CD4-positive, alpha-beta memory T cell (primary cell): ENCODE results near the gene MVK. TPM values are rescaled to one million over a fixed set of nuclear protein-coding genes. Genes with fewer than 3 reads are reported as not detected.
"Not testable (repeated sequence)": the region's sequence is repeated elsewhere in the genome, so short reads cannot be mapped to it uniquely, and the experiment has no call there.

Experiments
- CTCF ChIA-PET: fragments of 350-600 bp; sonication (Branson Sonifier 250); formaldehyde crosslinking; loops from one replicate; lab custom pipeline; 2021; ENCODE audit warnings: inconsistent platforms; ENCODE audit not compliant: partially characterized antibody; lab: Charles Lee
- POLR2A ChIA-PET: fragments of 350-600 bp; sonication (Branson Sonifier 250); formaldehyde crosslinking; loops from one replicate; lab custom pipeline; 2021; ENCODE audit not compliant: partially characterized antibody; lab: Charles Lee
- DNase-seq, 5 donors: peaks; one replicate each; pipeline versions ENCODE4 v3.0.0 to v3.0.0-alpha.2; 2020 to 2022; ENCODE audit warnings: mixed read lengths in 1 of 5
- H3K27ac ChIP-seq: one replicate; pipeline ENCODE4 v1.7.0; 2013; ENCODE audit warnings: low read depth, low read length
- H3K27me3 ChIP-seq: 2 replicates; pipeline ENCODE4 v1.7.0; 2013; ENCODE audit warnings: mild to moderate bottlenecking, low read length, moderate library complexity; ENCODE audit not compliant: insufficient read depth
- H3K36me3 ChIP-seq: 2 replicates; pipeline ENCODE4 v1.7.0; 2013; ENCODE audit warnings: mild to moderate bottlenecking, low read length, moderate library complexity; ENCODE audit not compliant: insufficient read depth
- H3K4me1 ChIP-seq: 2 replicates; pipeline ENCODE4 v1.7.0; 2013; ENCODE audit warnings: mild to moderate bottlenecking, low read length, moderate library complexity; ENCODE audit not compliant: insufficient read depth
- H3K4me3 ChIP-seq, 2 donors: one replicate each; pipeline ENCODE4 v1.7.0; 2013; ENCODE audit warnings: low read length in 2 of 2, mild to moderate bottlenecking in 1 of 2
- H3K9me3 ChIP-seq, 2 donors: one replicate each; pipeline ENCODE4 v1.7.0; 2013; ENCODE audit warnings: low read length in 2 of 2, control low read depth in 1 of 2; ENCODE audit not compliant: control insufficient read depth in 1 of 2
- H3K27ac Mint-ChIP-seq, 7 donors: one replicate each; pipeline ENCODE4 v1.8.0; 2020 to 2021; ENCODE audit warnings: mixed read lengths in 7 of 7, mild to moderate bottlenecking in 6 of 7, inconsistent platforms in 3 of 7, moderate library complexity in 3 of 7
- H3K27me3 Mint-ChIP-seq, 2 donors: one replicate each; pipeline ENCODE4 v1.8.0; 2020 to 2021; ENCODE audit warnings: mixed read lengths in 2 of 2
- H3K36me3 Mint-ChIP-seq, 2 donors: one replicate each; pipeline ENCODE4 v1.8.0; 2020 to 2021; ENCODE audit warnings: mixed read lengths in 2 of 2, inconsistent platforms in 1 of 2, mild to moderate bottlenecking in 1 of 2
- H3K4me1 Mint-ChIP-seq, 4 donors: one replicate each; pipeline ENCODE4 v1.8.0; 2020 to 2021; ENCODE audit warnings: mixed read lengths in 4 of 4, mild to moderate bottlenecking in 1 of 4
- H3K4me3 Mint-ChIP-seq, 8 donors: one replicate each; pipeline ENCODE4 v1.8.0; 2020 to 2021; ENCODE audit warnings: mixed read lengths in 8 of 8, mild to moderate bottlenecking in 7 of 8, moderate library complexity in 6 of 8, inconsistent platforms in 3 of 8
- H3K9me3 Mint-ChIP-seq, 8 donors: one replicate each; pipeline ENCODE4 v1.8.0; 2020 to 2021; ENCODE audit warnings: mixed read lengths in 8 of 8, mild to moderate bottlenecking in 5 of 8, inconsistent platforms in 3 of 8, moderate library complexity in 1 of 8
- intact Hi-C: fragments of 100-400 bp; cut with micrococcal nuclease; formaldehyde crosslinking; loops from one replicate; pipeline ENCODE4 v1.15.1; 2023
- polyA plus RNA-seq, 2 donors: library from polyadenylated mRNA; unstranded; fragments of 300-500 nt; fragmentation: Illumina TruSeq; gene quantifications; one replicate each; pipeline ENCODE4 v1.2.3, GENCODE V29; 2021
- total RNA-seq, 2 experiments: library from RNA; stranded (reverse); gene quantifications; one replicate each; pipeline ENCODE4 v1.2.3, GENCODE V29; 2021

Gene MVK
- total and polyA plus RNA-seq, 4 experiments from 2014 or later, result 1.9 to 11.0 (median 7.1) TPM

- Mint-ChIP-seq H3K27ac (no peak overlapping the region), H3K36me3 (peaks cover 0 to 1% of the 10 kb centered on the region in 2 donors), H3K27me3 (peaks cover 0 to 1% of the 10 kb centered on the region in 2 donors), H3K4me1 (peaks cover 8 to 21% (median 14%) of the 10 kb centered on the region in 4 donors), H3K9me3 (peaks cover 0 to 2% (median 0%) of the 10 kb centered on the region in 8 donors), H3K4me3 (no peak overlapping the region)
- intact Hi-C loops, result no loop called here
- no peak overlapping the region for H3K27ac ChIP-seq
- ChIA-PET POLR2A (no interaction called here), CTCF (interaction anchor here (1.1 to 5.0 kb wide), 4 partner anchors 14 to 174 kb away, joined by 3 to 63 read pairs (median 20); partner anchors contain the start of genes MMAB and MVK)
- H3K36me3 ChIP-seq, result no peaks in the 10 kb centered on the region
- no peaks in the 10 kb centered on the region for H3K27me3 ChIP-seq
- H3K4me3 ChIP-seq, result no peak overlapping the region
- no peaks in the 10 kb centered on the region for H3K9me3 ChIP-seq
- no peak for DNase-seq
- peaks cover 11% of the 10 kb centered on the region for H3K4me1 ChIP-seq
Observed at GRCh38 chr12:109600481-109600880, 26.9 kb downstream of the MVK start.

GRCh38 chr12:109600995-109601394 is 27.4 kb downstream of the MVK start:
- H3K27ac Mint-ChIP-seq, result no peak overlapping the region
- H3K36me3 Mint-ChIP-seq, result peaks cover 0 to 1% of the 10 kb centered on the region in 2 donors
- peaks cover 4 to 16% (median 10%) of the 10 kb centered on the region in 4 donors for H3K4me1 Mint-ChIP-seq
- peaks cover 1% of the 10 kb centered on the region in 2 donors for H3K27me3 Mint-ChIP-seq
- POLR2A ChIA-PET, result no interaction called here
- no peak overlapping the region for H3K4me3 ChIP-seq
- no peaks in the 10 kb centered on the region for H3K36me3 ChIP-seq
- DNase-seq, result no peak
- no peaks in the 10 kb centered on the region for H3K9me3 ChIP-seq
- CTCF ChIA-PET, result interaction anchor here (5.0 kb wide), 1 partner anchor 174 kb away, joined by 63 read pairs; no protein-coding TSS in a partner anchor
- peaks cover 6% of the 10 kb centered on the region for H3K4me1 ChIP-seq
- H3K27me3 ChIP-seq, result no peaks in the 10 kb centered on the region
- intact Hi-C loops, result no loop called here
- peaks cover 0 to 2% (median 0%) of the 10 kb centered on the region in 8 donors for H3K9me3 Mint-ChIP-seq
- no peak overlapping the region for H3K4me3 Mint-ChIP-seq
- H3K27ac ChIP-seq, result no peak overlapping the region

- Mint-ChIP-seq H3K27ac (no peak overlapping the region), H3K4me3 (no peak overlapping the region), H3K9me3 (peaks cover 0 to 2% (median 0%) of the 10 kb centered on the region in 8 donors), H3K4me1 (peaks cover 4 to 14% (median 10%) of the 10 kb centered on the region in 4 donors), H3K36me3 (peaks cover 0 to 1% of the 10 kb centered on the region in 2 donors), H3K27me3 (peaks cover 1% of the 10 kb centered on the region in 2 donors)
- POLR2A ChIA-PET, result no interaction called here
- no peak overlapping the region for H3K4me3 ChIP-seq
- no peaks in the 10 kb centered on the region for H3K9me3 ChIP-seq
- no peaks in the 10 kb centered on the region for H3K27me3 ChIP-seq
- CTCF ChIA-PET, result no interaction called here
- DNase-seq, result no peak
- H3K27ac ChIP-seq, result no peak overlapping the region
- no peaks in the 10 kb centered on the region for H3K36me3 ChIP-seq
- intact Hi-C loops, result no loop called here
- H3K4me1 ChIP-seq, result peaks cover 6% of the 10 kb centered on the region
Observed at GRCh38 chr12:109601557-109601956, 28.0 kb downstream of the MVK start.

- H3K27me3 Mint-ChIP-seq, H3K4me3 Mint-ChIP-seq, DNase-seq, H3K27me3 ChIP-seq, H3K36me3 Mint-ChIP-seq, H3K4me3 ChIP-seq, POLR2A ChIA-PET, H3K4me1 ChIP-seq, H3K27ac Mint-ChIP-seq, intact Hi-C loops, CTCF ChIA-PET, H3K36me3 ChIP-seq, H3K9me3 Mint-ChIP-seq, H3K27ac ChIP-seq, H3K9me3 ChIP-seq: not testable (repeated sequence)
- H3K4me1 Mint-ChIP-seq, result peaks cover 4 to 14% (median 9%) of the 10 kb centered on the region in 4 donors
Observed at GRCh38 chr12:109602132-109602531, 28.5 kb downstream of the MVK start.

- Mint-ChIP-seq H3K27me3 (peaks cover 3 to 8% of the 10 kb centered on the region in 2 donors), H3K4me1 (peaks cover 0 to 5% (median 0%) of the 10 kb centered on the region in 4 donors), H3K9me3 (no peaks in the 10 kb centered on the region), H3K27ac (peak overlapping the region in 1 of 7 donors; percentile 60), H3K36me3 (no peaks in the 10 kb centered on the region), H3K4me3 (no peak overlapping the region)
- ChIA-PET POLR2A (no interaction called here), CTCF (no interaction called here)
- no peak overlapping the region for H3K4me3 ChIP-seq
- H3K27me3 ChIP-seq, result no peaks in the 10 kb centered on the region
- DNase-seq, result no peak
- no peaks in the 10 kb centered on the region for H3K9me3 ChIP-seq
- no peaks in the 10 kb centered on the region for H3K4me1 ChIP-seq
- intact Hi-C loops, result no loop called here
- H3K36me3 ChIP-seq, result no peaks in the 10 kb centered on the region
- H3K27ac ChIP-seq, result no peak overlapping the region
Observed at GRCh38 chr12:109604132-109604585, 30.6 kb downstream of the MVK start.

- Histone ChIP-seq H3K4me3 (no peak overlapping the region), H3K4me1 (no peaks in the 10 kb centered on the region), H3K36me3 (no peaks in the 10 kb centered on the region), H3K9me3 (no peaks in the 10 kb centered on the region), H3K27me3 (no peaks in the 10 kb centered on the region), H3K27ac (no peak overlapping the region)
- Mint-ChIP-seq H3K27ac (no peak overlapping the region), H3K36me3 (no peaks in the 10 kb centered on the region), H3K4me3 (no peak overlapping the region), H3K9me3 (no peaks in the 10 kb centered on the region), H3K27me3 (peaks cover 6 to 14% of the 10 kb centered on the region in 2 donors), H3K4me1 (peaks cover 0 to 5% (median 0%) of the 10 kb centered on the region in 4 donors)
- ChIA-PET POLR2A (no interaction called here), CTCF (no interaction called here)
- intact Hi-C loops, result no loop called here
- no peak for DNase-seq
Observed at GRCh38 chr12:109605016-109605415, 31.4 kb downstream of the MVK start.

- H3K4me3 ChIP-seq, result no peak overlapping the region
- no peaks in the 10 kb centered on the region for H3K36me3 Mint-ChIP-seq
- no peaks in the 10 kb centered on the region for H3K9me3 ChIP-seq
- H3K9me3 Mint-ChIP-seq, result no peaks in the 10 kb centered on the region
- ChIA-PET CTCF (no interaction called here), POLR2A (no interaction called here)
- peaks cover 0 to 5% (median 0%) of the 10 kb centered on the region in 4 donors for H3K4me1 Mint-ChIP-seq
- H3K27me3 ChIP-seq, result peaks cover 3% of the 10 kb centered on the region
- H3K27ac ChIP-seq, result no peak overlapping the region
- intact Hi-C loops, result no loop called here
- no peaks in the 10 kb centered on the region for H3K4me1 ChIP-seq
- H3K27ac Mint-ChIP-seq, result no peak overlapping the region
- no peaks in the 10 kb centered on the region for H3K36me3 ChIP-seq
- no peak for DNase-seq
- H3K27me3 Mint-ChIP-seq, result peaks cover 6 to 16% of the 10 kb centered on the region in 2 donors
- no peak overlapping the region for H3K4me3 Mint-ChIP-seq
Observed at GRCh38 chr12:109605599-109606228, 32.1 kb downstream of the MVK start.
